Mucosa of rectum (tissue), 2 donors: Measurements from ENCODE around the gene RNF5.

Experiments
- H3K27ac ChIP-seq, 2 donors: one replicate each; pipeline ENCODE4 v1.7.0; 2013; ENCODE audit warnings: inconsistent platforms in 2 of 2, low read depth in 2 of 2, low read length in 2 of 2
- H3K27me3 ChIP-seq, 2 donors: one replicate each; pipeline ENCODE4 v1.7.0; 2013; ENCODE audit warnings: low read length in 2 of 2; ENCODE audit not compliant: control insufficient read depth in 2 of 2, insufficient read depth in 2 of 2
- H3K36me3 ChIP-seq, 2 donors: one replicate each; pipeline ENCODE4 v1.7.0; 2013; ENCODE audit warnings: low read length in 2 of 2; ENCODE audit not compliant: control insufficient read depth in 2 of 2, insufficient read depth in 2 of 2
- H3K4me1 ChIP-seq, 2 donors: one replicate each; pipeline ENCODE4 v1.7.0; 2013; ENCODE audit warnings: low read length in 2 of 2, mild to moderate bottlenecking in 1 of 2; ENCODE audit not compliant: control insufficient read depth in 2 of 2, insufficient read depth in 2 of 2
- H3K4me3 ChIP-seq, 2 donors: one replicate each; pipeline ENCODE4 v1.7.0; 2013; ENCODE audit warnings: low read length in 2 of 2
- H3K9ac ChIP-seq, 2 donors: one replicate each; pipeline ENCODE4 v1.7.0; 2013; ENCODE audit warnings: low read length in 2 of 2, low read depth in 1 of 2, mild to moderate bottlenecking in 1 of 2
- H3K9me3 ChIP-seq, 2 donors: one replicate each; pipeline ENCODE4 v1.7.0; 2013; ENCODE audit warnings: low read length in 2 of 2; ENCODE audit not compliant: control insufficient read depth in 2 of 2
- donor health status: healthy.
- donor health status: Normal muscosa, but diverticular disease.

RNF5 gene

DNA sequence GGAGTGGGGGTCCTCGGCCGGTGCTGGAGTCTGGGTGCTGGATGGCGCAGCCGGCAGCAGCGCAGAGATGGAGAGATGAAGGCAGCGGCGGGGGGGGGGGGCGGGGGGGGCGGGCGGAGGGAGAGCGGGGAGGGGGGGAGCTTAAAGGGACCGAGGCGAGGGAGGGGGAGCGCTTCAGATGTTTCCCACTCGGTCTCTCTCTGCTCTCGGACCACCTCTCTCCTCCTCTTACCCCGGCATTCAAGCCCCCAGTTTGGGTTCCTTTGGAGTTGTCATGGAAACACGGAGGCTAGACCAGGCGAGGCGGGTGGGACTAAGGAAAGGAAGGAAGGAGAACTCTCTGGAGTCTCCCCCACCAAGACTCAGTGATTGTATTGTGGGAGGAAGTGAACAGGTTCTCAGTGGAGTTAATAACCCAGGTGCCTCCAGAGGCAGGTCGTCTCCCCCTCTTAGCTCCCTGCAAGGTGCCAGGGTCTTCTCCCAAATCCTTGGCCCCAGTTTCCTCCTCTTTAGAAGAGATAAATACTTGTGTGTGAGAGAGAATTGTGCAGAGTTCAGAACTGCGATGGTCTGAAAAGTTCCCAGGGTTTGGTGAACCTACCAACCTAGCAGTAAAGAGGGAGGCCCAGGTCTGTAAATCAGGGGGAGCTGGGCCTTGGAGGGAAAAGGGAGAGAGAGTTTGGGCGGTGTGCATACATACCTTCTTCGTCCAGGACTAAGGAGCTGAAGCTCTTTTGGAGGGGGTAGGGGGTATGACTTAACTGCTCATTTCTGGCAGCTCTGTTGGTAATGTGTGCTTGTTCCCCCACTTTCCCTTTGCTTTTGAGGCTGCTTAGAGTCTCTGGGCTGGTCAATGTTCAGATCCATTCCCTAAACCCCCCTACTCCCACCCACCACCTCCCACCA is 26.1 kb upstream of the RNF5 start, which contains the start of gene PRRT1:
Gene PRRT1, minus strand, starts transcription at position 77 of the 906 bp plus-strand sequence. CDS start 112 bp downstream, outside the sequence.
- Histone ChIP-seq H3K9ac (peak within 1 kb of the TSS; percentile 17 to 65), H3K4me3 (peak within 1 kb of the TSS; percentile 21 to 94), H3K36me3 (peaks cover 0 to 2% of the 10 kb centered on the region in 2 donors), H3K4me1 (peaks cover 13 to 21% of the 10 kb centered on the region in 2 donors), H3K9me3 (no peaks in the 10 kb centered on the region), H3K27ac (peak within 1 kb of the TSS in 1 of 2 donors; percentile 92), H3K27me3 (no peaks in the 10 kb centered on the region)

GRCh38 chr6:32152769-32153563 is 25.2 kb upstream of the RNF5 start:
- H3K36me3 ChIP-seq, result peaks cover 5 to 9% of the 10 kb centered on the region in 2 donors
- no peaks in the 10 kb centered on the region for H3K27me3 ChIP-seq
- H3K9me3 ChIP-seq, result no peaks in the 10 kb centered on the region
- peak overlapping the region; percentile 82 to 94 for H3K4me3 ChIP-seq
- peak overlapping the region; percentile 52 to 65 for H3K9ac ChIP-seq
- H3K4me1 ChIP-seq, result peaks cover 13 to 21% of the 10 kb centered on the region in 2 donors
- peak overlapping the region; percentile 77 to 92 for H3K27ac ChIP-seq

GRCh38 chr6:32153564-32154513 is 24.4 kb upstream of the RNF5 start, which contains the start of gene PPT2:
Gene PPT2, plus strand, starts transcription at chr6:32154141. Its CDS starts 454 bp downstream, at chr6:32154595.
- Histone ChIP-seq H3K4me1 (peaks cover 13 to 21% of the 10 kb centered on the region in 2 donors), H3K4me3 (peak within 1 kb of the TSS; percentile 82 to 94), H3K9ac (peak within 1 kb of the TSS; percentile 65 to 86), H3K36me3 (peaks cover 5 to 16% of the 10 kb centered on the region in 2 donors), H3K9me3 (no peaks in the 10 kb centered on the region), H3K27ac (peak within 1 kb of the TSS; percentile 77 to 92), H3K27me3 (no peaks in the 10 kb centered on the region)

- peak overlapping the region; percentile 77 to 92 for H3K27ac ChIP-seq
- no peaks in the 10 kb centered on the region for H3K9me3 ChIP-seq
- H3K4me3 ChIP-seq, result peak overlapping the region; percentile 82 to 94
- H3K36me3 ChIP-seq, result peaks cover 5 to 17% of the 10 kb centered on the region in 2 donors
- H3K27me3 ChIP-seq, result no peaks in the 10 kb centered on the region
- H3K4me1 ChIP-seq, result peaks cover 13 to 21% of the 10 kb centered on the region in 2 donors
- peak overlapping the region; percentile 65 to 86 for H3K9ac ChIP-seq
Measured at GRCh38 chr6:32154514-32155161, 23.6 kb upstream of the RNF5 start.

DNA sequence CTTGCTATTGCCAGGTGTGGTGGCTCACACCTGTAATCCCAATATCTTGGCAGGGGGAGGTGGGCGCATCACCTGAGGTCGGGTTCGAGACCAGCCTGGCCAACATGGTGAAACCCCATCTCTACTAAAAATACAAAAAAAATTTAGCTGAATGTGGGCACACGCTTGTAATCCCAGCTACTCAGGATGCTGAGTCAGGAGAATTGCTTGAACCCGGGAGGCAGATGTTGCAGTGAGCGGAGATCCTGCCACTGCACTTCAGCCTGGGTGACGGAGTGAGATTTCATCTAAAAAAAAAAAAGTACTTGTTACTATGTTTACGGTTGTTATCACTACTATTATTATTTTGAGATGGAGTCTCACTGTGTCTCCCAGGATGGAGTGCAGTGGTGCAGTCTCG is 21.3 kb upstream of the RNF5 start:
- Histone ChIP-seq H3K9ac (no peak overlapping the region), H3K4me3 (no peak overlapping the region), H3K36me3 (peaks cover 5 to 17% of the 10 kb centered on the region in 2 donors), H3K9me3 (no peaks in the 10 kb centered on the region), H3K4me1 (peaks cover 13 to 21% of the 10 kb centered on the region in 2 donors), H3K27me3 (no peaks in the 10 kb centered on the region), H3K27ac (no peak overlapping the region)

GRCh38 chr6:32158052-32158451 is 20.2 kb upstream of the RNF5 start:
- H3K36me3 ChIP-seq, result peaks cover 8 to 17% of the 10 kb centered on the region in 2 donors
- H3K4me1 ChIP-seq, result peaks cover 13% of the 10 kb centered on the region in 2 donors
- no peaks in the 10 kb centered on the region for H3K27me3 ChIP-seq
- no peaks in the 10 kb centered on the region for H3K9me3 ChIP-seq
- H3K27ac ChIP-seq, result no peak overlapping the region
- no peak overlapping the region for H3K4me3 ChIP-seq
- H3K9ac ChIP-seq, result no peak overlapping the region

- Histone ChIP-seq H3K27ac (peak overlapping the region in 1 of 2 donors; percentile 29), H3K27me3 (no peaks in the 10 kb centered on the region), H3K4me1 (no peaks in the 10 kb centered on the region), H3K4me3 (no peak overlapping the region), H3K9me3 (no peaks in the 10 kb centered on the region), H3K9ac (no peak overlapping the region), H3K36me3 (peaks cover 16 to 26% of the 10 kb centered on the region in 2 donors)
Measured at GRCh38 chr6:32163559-32164258, 14.5 kb upstream of the RNF5 start.

DNA sequence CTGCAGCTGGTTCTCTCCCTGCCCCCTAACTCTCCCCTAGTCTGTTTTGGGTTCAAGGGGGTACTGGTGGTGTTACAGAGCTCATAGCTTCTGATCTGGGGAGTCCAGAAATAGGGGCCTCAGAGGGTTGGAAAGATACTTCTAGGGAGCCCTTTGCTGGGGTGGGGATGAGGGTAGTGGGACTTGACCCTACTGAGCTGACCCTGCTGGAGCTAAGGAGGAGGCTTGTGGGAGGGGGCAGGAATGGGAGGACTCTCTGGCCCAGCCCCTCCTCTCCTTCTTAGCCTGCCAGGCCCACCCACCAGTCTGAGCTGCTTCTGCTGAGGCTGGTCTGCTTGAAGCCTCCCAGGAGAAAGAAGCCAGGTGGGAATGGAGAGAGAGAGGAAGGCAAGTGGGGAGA is 13.9 kb upstream of the RNF5 start, which contains the start of gene EGFL8:
Gene EGFL8, plus strand, starts transcription at position 301 of the 400 bp plus-strand sequence. CDS start 1,571 bp downstream, outside the sequence.
- Histone ChIP-seq H3K9me3 (no peaks in the 10 kb centered on the region), H3K36me3 (peaks cover 19 to 29% of the 10 kb centered on the region in 2 donors), H3K9ac (no peak within 1 kb of the TSS), H3K4me1 (no peaks in the 10 kb centered on the region), H3K27me3 (no peaks in the 10 kb centered on the region), H3K27ac (peak within 1 kb of the TSS; percentile 9 to 29), H3K4me3 (no peak within 1 kb of the TSS)
